C4-2B (cell line): ENCODE measurements around the gene DNAJC8.

Experiments used
- H3K27ac ChIP-seq: fragments of 450-650 bp; 2 replicates; pipeline ENCODE4 v1.5.1; 2017
- CTCF ChIP-seq: fragments of 450-650 bp; conservative IDR thresholded peaks from 2 replicates; pipeline ENCODE4 v1.5.1; 2017; ENCODE audit warnings: mild to moderate bottlenecking
- ZFX ChIP-seq: fragments of 450-650 bp; IDR thresholded peaks from 2 replicates; pipeline ENCODE4 v1.6.1; 2017

The DNAJC8 gene

DNA sequence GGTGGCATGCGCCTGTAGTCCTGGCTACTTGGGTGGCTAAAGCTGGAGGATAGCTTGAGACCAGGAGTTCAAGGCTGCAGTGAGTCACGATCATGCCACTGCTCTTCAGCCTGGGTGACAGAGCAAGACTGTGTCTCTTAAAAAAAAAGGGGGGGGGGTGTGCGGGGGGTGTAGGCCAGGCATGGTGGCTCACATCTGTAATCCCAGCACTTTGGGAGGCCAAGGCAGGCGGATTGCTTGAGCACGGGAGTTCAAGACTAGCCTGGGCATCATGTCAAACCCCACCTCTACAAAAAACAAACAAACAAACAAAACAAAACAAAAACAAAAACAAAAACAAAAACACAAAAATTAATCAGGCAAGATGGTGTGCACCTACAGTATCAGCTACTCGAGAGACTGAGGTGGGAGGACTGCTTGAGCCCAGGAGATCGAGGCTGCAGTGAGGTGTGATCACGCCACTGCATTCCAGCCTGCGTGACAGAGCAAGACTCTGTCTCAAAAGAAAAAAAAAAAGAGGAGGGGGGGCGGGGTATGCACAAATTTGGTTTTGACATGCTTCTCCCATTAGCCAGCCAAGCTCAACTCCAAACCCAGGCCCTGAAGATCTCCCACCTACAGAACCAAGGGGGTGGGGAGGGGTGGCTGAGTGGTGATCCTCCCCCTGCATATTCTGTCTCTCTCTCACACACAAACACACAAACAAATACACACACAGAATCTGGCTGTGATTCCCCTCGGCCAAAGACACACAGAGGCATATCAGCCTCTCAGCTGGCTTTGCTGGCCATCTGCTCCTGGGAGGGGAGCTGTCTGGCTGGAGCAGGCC lies 59.5 kb downstream of the DNAJC8 start:
- TF ChIP-seq ZFX (no peak), CTCF (no peak)

DNA sequence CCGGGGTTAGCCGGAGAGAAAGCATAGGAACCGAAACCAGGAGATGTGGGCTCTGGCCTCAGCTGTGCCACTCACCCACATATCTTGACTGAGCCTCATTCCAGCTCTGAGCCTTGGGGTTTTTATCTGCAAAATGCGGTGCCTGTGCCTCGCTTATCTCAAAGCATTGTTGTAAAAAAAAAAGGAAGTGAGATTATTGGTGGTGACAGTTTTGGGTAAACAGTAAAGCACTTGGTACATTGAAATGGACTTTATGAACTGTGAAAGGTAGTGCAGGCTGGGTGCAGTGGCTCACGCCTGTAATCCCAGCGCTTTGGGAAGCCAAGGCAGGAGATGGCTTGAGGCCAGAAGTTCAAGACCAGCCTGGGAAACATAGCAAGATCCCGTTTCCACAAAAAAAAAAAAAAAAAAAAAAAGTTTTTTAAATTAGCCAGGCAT lies 60.1 kb downstream of the DNAJC8 start:
- peak overlapping the region; percentile 7; the same call in 1 of the 2 replicates for H3K27ac ChIP-seq
- TF ChIP-seq CTCF (no peak), ZFX (no peak)

More for the DNA sequence above, 59.5 kb downstream of the DNAJC8 start:
- no peak overlapping the region for H3K27ac ChIP-seq

GRCh38 chr1:28171246-28171645 lies 61.6 kb downstream of the DNAJC8 start:
- H3K27ac ChIP-seq, result no peak overlapping the region
- no peak for TF ChIP-seq ZFX

GRCh38 chr1:28170001-28170596 lies 62.7 kb downstream of the DNAJC8 start:
- H3K27ac ChIP-seq, result no peak overlapping the region
- no peak for TF ChIP-seq ZFX
- no peak for TF ChIP-seq CTCF

DNA sequence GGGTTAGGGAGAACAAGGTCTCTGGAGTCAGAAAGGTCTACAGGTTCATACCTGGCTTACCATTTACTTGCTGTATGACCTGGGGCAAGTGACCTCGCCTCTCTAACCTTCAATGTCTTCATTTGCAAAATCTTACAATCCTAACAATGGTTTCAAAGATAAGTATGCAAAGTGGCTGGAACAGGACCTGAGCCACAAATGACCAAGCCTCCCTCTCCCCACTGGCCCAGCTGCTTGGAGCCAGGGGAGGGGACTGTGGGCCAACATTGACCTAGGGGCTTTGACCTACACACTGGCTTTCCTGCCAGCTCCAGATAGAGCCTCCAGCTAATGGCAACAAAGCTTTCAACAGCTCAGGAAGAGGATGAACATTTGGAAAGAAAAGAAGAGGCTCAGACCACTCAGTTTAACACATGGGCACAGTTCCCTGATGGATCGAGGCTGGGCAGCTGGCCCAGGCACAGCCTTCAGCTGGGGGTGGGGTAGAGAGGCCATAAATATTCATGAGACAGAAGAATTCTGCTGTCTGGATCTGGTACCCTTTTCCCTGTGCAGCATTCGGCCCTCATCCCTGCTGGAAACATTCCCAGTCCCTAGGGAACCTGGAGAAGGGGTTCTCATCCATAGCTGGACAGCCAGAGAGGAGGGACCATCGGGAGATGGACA lies 69.2 kb downstream of the DNAJC8 start:
- H3K27ac ChIP-seq, result no peak overlapping the region
- TF ChIP-seq ZFX (no peak), CTCF (no peak)

DNA sequence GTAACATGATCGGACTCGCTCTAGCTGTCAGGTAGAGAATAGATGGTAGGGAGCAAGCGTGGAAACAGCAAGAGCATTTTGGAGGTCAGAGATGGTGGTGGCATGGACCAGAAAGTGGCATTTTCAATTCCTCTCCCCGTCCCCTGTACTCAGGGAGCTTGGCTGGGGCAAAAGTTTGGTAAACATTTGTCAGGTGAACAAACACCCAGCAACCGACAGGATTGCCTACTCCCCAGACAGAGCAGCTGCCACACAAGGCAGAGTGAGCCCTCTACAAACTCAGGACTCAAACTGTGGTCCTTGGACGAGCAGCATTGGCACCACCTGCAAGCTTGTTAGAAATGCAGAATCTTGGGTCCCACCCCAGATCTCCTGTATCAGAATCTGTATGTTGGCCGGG lies 70.7 kb downstream of the DNAJC8 start:
- H3K27ac ChIP-seq, result no peak overlapping the region
- TF ChIP-seq ZFX, result no peak
- TF ChIP-seq CTCF, result no peak

DNA sequence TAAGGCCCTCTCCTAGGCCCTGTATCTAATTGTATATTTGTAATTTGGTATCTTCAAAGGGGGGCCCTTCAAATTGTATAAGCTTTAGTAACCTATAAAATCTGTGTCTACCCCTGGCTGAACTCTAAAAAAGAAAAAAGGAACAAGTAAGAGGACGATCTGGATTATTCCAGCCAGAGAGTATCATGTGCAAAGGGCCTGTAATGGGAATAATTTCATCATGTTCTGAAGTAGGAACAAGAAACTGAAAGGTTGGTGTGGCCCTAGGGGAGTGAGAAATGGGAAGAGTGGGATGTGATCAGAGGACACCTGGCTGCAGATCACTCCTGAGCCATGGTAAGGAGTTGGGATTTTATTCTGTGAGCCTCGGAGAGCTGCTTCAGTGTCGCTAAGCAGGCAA lies 71.1 kb downstream of the DNAJC8 start:
- no peak overlapping the region for H3K27ac ChIP-seq
- TF ChIP-seq CTCF (no peak), ZFX (no peak)
